Central memory CD4-positive, alpha-beta T cell (primary cell): ENCODE measurements around the gene DNAJC13.
"Not testable (repeated sequence)": the region's sequence is repeated elsewhere in the genome, so short reads cannot be mapped to it uniquely, and the experiment has no call there.

ENCODE experiments used
- DNase-seq: peaks from one replicate; pipeline ENCODE4 v3.0.0; 2022
- total RNA-seq, 3 experiments: gene quantifications; one replicate each; lab custom pipeline; 2026; lab: John Stamatoyannopoulos, UW

The DNAJC13 gene
- 69.6 to 130 (median 103) reads per million in 3 experiments for total RNA-seq

- DNase-seq: peak; percentile 92
These were observed at the start of gene DNAJC13 for GRCh38 chr3:132416807-132417694. Gene DNAJC13, plus strand, starts transcription at chr3:132417502. Its CDS starts 17,049 bp downstream, at chr3:132434551.

- no peak for DNase-seq
These were observed 48.8 kb upstream of the DNAJC13 start for GRCh38 chr3:132368515-132368914.

GRCh38 chr3:132368962-132369361 is 48.3 kb upstream of the DNAJC13 start:
- no peak for DNase-seq

- not testable (repeated sequence) for DNase-seq
These were observed 40.4 kb upstream of the DNAJC13 start for GRCh38 chr3:132376945-132377354.

- DNase-seq: no peak
These were observed 39.1 kb upstream of the DNAJC13 start for GRCh38 chr3:132378048-132378762.

GRCh38 chr3:132378846-132379245 is 38.5 kb upstream of the DNAJC13 start:
- no peak for DNase-seq

GRCh38 chr3:132380920-132381319 is 36.4 kb upstream of the DNAJC13 start:
- DNase-seq: no peak

- no peak for DNase-seq
These were observed 35.9 kb upstream of the DNAJC13 start for GRCh38 chr3:132381348-132381944.

- no peak for DNase-seq
These were observed 35.0 kb upstream of the DNAJC13 start for GRCh38 chr3:132382267-132382666.

- no peak for DNase-seq
These were observed 34.6 kb upstream of the DNAJC13 start for GRCh38 chr3:132382688-132383194.

GRCh38 chr3:132386259-132386658 is 31.0 kb upstream of the DNAJC13 start:
- DNase-seq: no peak

GRCh38 chr3:132392675-132393074 is 24.6 kb upstream of the DNAJC13 start:
- not testable (repeated sequence) for DNase-seq

- DNase-seq: no peak
These were observed 23.0 kb upstream of the DNAJC13 start for GRCh38 chr3:132394320-132394719.

- no peak for DNase-seq
These were observed 22.2 kb upstream of the DNAJC13 start for GRCh38 chr3:132395126-132395525.

GRCh38 chr3:132396255-132396654 is 21.0 kb upstream of the DNAJC13 start:
- no peak for DNase-seq

GRCh38 chr3:132396776-132397175 is 20.5 kb upstream of the DNAJC13 start:
- not testable (repeated sequence) for DNase-seq

GRCh38 chr3:132399054-132399929 is 18.0 kb upstream of the DNAJC13 start:
- peak; percentile 12 for DNase-seq

- no peak for DNase-seq
These were observed 16.0 kb upstream of the DNAJC13 start for GRCh38 chr3:132401255-132401654.

- DNase-seq: no peak
These were observed 13.0 kb upstream of the DNAJC13 start for GRCh38 chr3:132404276-132404675.

GRCh38 chr3:132405188-132405587 is 12.1 kb upstream of the DNAJC13 start:
- DNase-seq: no peak

GRCh38 chr3:132405609-132406299 is 11.5 kb upstream of the DNAJC13 start:
- DNase-seq: no peak
